Liver (tissue), 9 donors: Measurements from ENCODE around the gene GIMAP8. TPM values are rescaled to one million over a fixed set of nuclear protein-coding genes. Genes with fewer than 3 reads are reported as not detected.

ENCODE experiments used
- DNase-seq: peaks from one replicate; pipeline ENCODE4 v3.0.0-alpha.2; 2017; ENCODE audit warnings: low spot score
- H3K27ac ChIP-seq, 2 donors: one replicate each; pipeline ENCODE4 v1.7.0; 2013; ENCODE audit warnings: inconsistent platforms in 2 of 2, low read length in 2 of 2, control low read depth in 1 of 2, low read depth in 1 of 2, mild to moderate bottlenecking in 1 of 2
- H3K27me3 ChIP-seq, 4 donors: one replicate each; pipeline versions ENCODE4 v1.6.1 to v1.7.0; 2013; ENCODE audit warnings: low read length in 3 of 4, inconsistent platforms in 1 of 4, mild to moderate bottlenecking in 1 of 4, moderate library complexity in 1 of 4; ENCODE audit not compliant: control insufficient read depth in 4 of 4, insufficient read depth in 4 of 4
- H3K36me3 ChIP-seq, 4 donors: one replicate each; pipeline versions ENCODE4 v1.6.1 to v1.7.0; 2013; ENCODE audit warnings: low read length in 3 of 4, mild to moderate bottlenecking in 3 of 4, low read depth in 1 of 4, moderate library complexity in 1 of 4; ENCODE audit not compliant: control insufficient read depth in 4 of 4, insufficient read depth in 3 of 4
- H3K4me1 ChIP-seq, 4 donors: one replicate each; pipeline versions ENCODE4 v1.6.1 to v1.7.0; 2013; ENCODE audit warnings: low read length in 3 of 4, mild to moderate bottlenecking in 3 of 4, moderate library complexity in 1 of 4; ENCODE audit not compliant: control insufficient read depth in 4 of 4, insufficient read depth in 4 of 4
- H3K4me3 ChIP-seq, 3 donors: one replicate each; pipeline versions ENCODE4 v1.6.1 to v1.7.0; 2013; ENCODE audit warnings: low read length in 3 of 3, control low read depth in 1 of 3, low read depth in 1 of 3, mild to moderate bottlenecking in 1 of 3
- H3K9ac ChIP-seq, 2 donors: one replicate each; pipeline ENCODE4 v1.7.0; 2013; ENCODE audit warnings: low read length in 2 of 2, mild to moderate bottlenecking in 2 of 2, moderate library complexity in 2 of 2, control low read depth in 1 of 2, low read depth in 1 of 2
- H3K9me3 ChIP-seq, 4 donors: one replicate each; pipeline versions ENCODE4 v1.6.1 to v1.7.0; 2013; ENCODE audit warnings: low read length in 3 of 4; ENCODE audit not compliant: control insufficient read depth in 4 of 4
- ATF3 ChIP-seq: IDR thresholded peaks from 2 replicates; pipeline ENCODE4 v1.6.1; 2016; ENCODE audit warnings: antibody characterized with exemption
- CTCF ChIP-seq: fragments of 150-350 bp; IDR thresholded peaks from 2 replicates; pipeline ENCODE4 v1.5.1; 2017; ENCODE audit warnings: improper control_type of control experiment, low read depth, low read length; ENCODE audit not compliant: missing input control
- EGR1 ChIP-seq, 2 donors: IDR thresholded peaks; 2 replicates each; pipeline ENCODE4 v1.6.1; 2016 to 2018; ENCODE audit warnings: antibody characterized with exemption in 2 of 2, low read depth in 2 of 2
- FOXA1 ChIP-seq: IDR thresholded peaks from 2 replicates; pipeline ENCODE4 v1.6.1; 2016; ENCODE audit warnings: antibody characterized with exemption
- FOXA2 ChIP-seq: IDR thresholded peaks from 2 replicates; pipeline ENCODE4 v1.6.1; 2016; ENCODE audit warnings: antibody characterized with exemption
- GABPA ChIP-seq, 2 donors: IDR thresholded peaks in 1 of 2; conservative IDR thresholded peaks in 1 of 2; 2 replicates each; pipeline ENCODE4 v1.6.1; 2016; ENCODE audit warnings: antibody characterized with exemption in 2 of 2, mild to moderate bottlenecking in 1 of 2, moderate library complexity in 1 of 2
- HNF4A ChIP-seq, 2 donors: conservative IDR thresholded peaks; 2 replicates each; pipeline ENCODE4 v1.6.1; 2016; ENCODE audit warnings: antibody characterized with exemption in 2 of 2, mild to moderate bottlenecking in 2 of 2
- HNF4G ChIP-seq: IDR thresholded peaks from 2 replicates; pipeline ENCODE4 v1.6.1; 2016; ENCODE audit warnings: antibody characterized with exemption
- JUND ChIP-seq, 2 donors: IDR thresholded peaks; 2 replicates each; pipeline ENCODE4 v1.6.1; 2016; ENCODE audit warnings: antibody characterized with exemption in 2 of 2
- MAX ChIP-seq: IDR thresholded peaks from 2 replicates; pipeline ENCODE4 v1.6.1; 2016; ENCODE audit warnings: antibody characterized with exemption
- NR2F2 ChIP-seq: IDR thresholded peaks from 2 replicates; pipeline ENCODE4 v1.6.1; 2016; ENCODE audit warnings: antibody characterized with exemption
- RAD21 ChIP-seq, 2 donors: IDR thresholded peaks; 2 replicates each; pipeline ENCODE4 v1.6.1; 2016; ENCODE audit warnings: antibody characterized with exemption in 2 of 2, mild to moderate bottlenecking in 2 of 2
- REST ChIP-seq: IDR thresholded peaks from 2 replicates; pipeline ENCODE4 v1.6.1; 2016; ENCODE audit warnings: antibody characterized with exemption, mild to moderate bottlenecking
- RXRA ChIP-seq, 2 donors: IDR thresholded peaks; 2 replicates each; pipeline ENCODE4 v1.6.1; 2017 to 2018; ENCODE audit warnings: antibody characterized with exemption in 2 of 2, mild to moderate bottlenecking in 1 of 2
- SP1 ChIP-seq: IDR thresholded peaks from 2 replicates; pipeline ENCODE4 v1.6.1; 2018; ENCODE audit warnings: antibody characterized with exemption, mild to moderate bottlenecking
- TAF1 ChIP-seq: conservative IDR thresholded peaks from 2 replicates; pipeline ENCODE4 v1.6.1; 2016; ENCODE audit warnings: antibody characterized with exemption, mild to moderate bottlenecking
- YY1 ChIP-seq: IDR thresholded peaks from 2 replicates; pipeline ENCODE4 v1.6.1; 2016; ENCODE audit warnings: antibody characterized with exemption, mild to moderate bottlenecking
- ZBTB33 ChIP-seq: IDR thresholded peaks from 2 replicates; pipeline ENCODE4 v1.6.1; 2016; ENCODE audit warnings: antibody characterized with exemption
- WGBS: extraction: QIAGEN DNeasy Blood & Tissue Kit; methylation state at CpG from one replicate; pipeline ENCODE4 v1.1.7; 2013; 5-methylcytosine and 5-hydroxymethylcytosine counted together
- polyA plus RNA-seq, 2 donors: library from polyadenylated mRNA; stranded (reverse) in 1 of 2; unstranded in 1 of 2; fragments of 200-250 nt in 1 of 2; fragments of >200 nt in 1 of 2; fragmentation: Nextera tagmentation in 1 of 2; extraction: Ambion mirVana in 1 of 2; gene quantifications; one replicate each; pipeline versions ENCODE4 v1.2.1 to v1.2.3, GENCODE V29; 2013 to 2015
- total RNA-seq, 2 donors: library from RNA; depleted of rRNA; stranded (reverse); fragments of >200 nt; gene quantifications; one replicate each; pipeline ENCODE4 v1.2.3, GENCODE V29; 2014
- donor health status: healthy.
- donor health status: healthy.
- donor health status: healthy.
- donor health status: healthy.
- donor health status: healthy.

The GIMAP8 gene
- total and polyA plus RNA-seq, 4 donors, result 1.6 to 9.4 (median 7.6) TPM

- no peak overlapping the region for H3K4me3 ChIP-seq
- H3K9me3 ChIP-seq, result no peaks in the 10 kb centered on the region
- H3K27me3 ChIP-seq, result no peaks in the 10 kb centered on the region
- peak overlapping the region; percentile 42 to 56 for H3K27ac ChIP-seq
- TF ChIP-seq JUND (IDR thresholded peaks at IDR 0.05) (no peak), GABPA (IDR thresholded peaks at IDR 0.05 in 1 of 2, conservative IDR thresholded peaks at IDR 0.05 in 1 of 2) (no peak), RAD21 (IDR thresholded peaks at IDR 0.05) (no peak), MAX (no peak), HNF4G (no peak), EGR1 (IDR thresholded peaks at IDR 0.05; ENCODE audit: low read depth in 2 of 2) (no peak), YY1 (no peak), CTCF (no peak), FOXA1 (no peak), HNF4A (conservative IDR thresholded peaks at IDR 0.05) (no peak), NR2F2 (no peak), REST (no peak), FOXA2 (no peak), SP1 (no peak), RXRA (IDR thresholded peaks at IDR 0.05) (no peak), TAF1 (no peak), ZBTB33 (no peak), ATF3 (no peak)
- DNase-seq, result no peak
- whole genome bisulfite sequencing, result 85% methylated on average over 11 of the region's 11 CpGs
- peaks cover 4 to 17% (median 11%) of the 10 kb centered on the region in 4 donors for H3K4me1 ChIP-seq
- H3K36me3 ChIP-seq, result no peaks in the 10 kb centered on the region
- H3K9ac ChIP-seq, result no peak overlapping the region
Measured at GRCh38 chr7:150449206-150449952, 1.1 kb upstream of the GIMAP8 start.
